Liver (tissue), 9 donors: ENCODE results near the gene COL4A1. TPM values are rescaled to one million over a fixed set of nuclear protein-coding genes. Genes with fewer than 3 reads are reported as not detected.
A peak's percentile ranks its signal among the peaks of the same experiment; 100 is the strongest.

Experiments used
- DNase-seq: peaks from one replicate; pipeline ENCODE4 v3.0.0-alpha.2; 2017; ENCODE audit warnings: low spot score
- H3K27ac ChIP-seq, 2 donors: one replicate each; pipeline ENCODE4 v1.7.0; 2013; ENCODE audit warnings: inconsistent platforms in 2 of 2, low read length in 2 of 2, control low read depth in 1 of 2, low read depth in 1 of 2, mild to moderate bottlenecking in 1 of 2
- H3K27me3 ChIP-seq, 4 donors: one replicate each; pipeline versions ENCODE4 v1.6.1 to v1.7.0; 2013; ENCODE audit warnings: low read length in 3 of 4, inconsistent platforms in 1 of 4, mild to moderate bottlenecking in 1 of 4, moderate library complexity in 1 of 4; ENCODE audit not compliant: control insufficient read depth in 4 of 4, insufficient read depth in 4 of 4
- H3K36me3 ChIP-seq, 4 donors: one replicate each; pipeline versions ENCODE4 v1.6.1 to v1.7.0; 2013; ENCODE audit warnings: low read length in 3 of 4, mild to moderate bottlenecking in 3 of 4, low read depth in 1 of 4, moderate library complexity in 1 of 4; ENCODE audit not compliant: control insufficient read depth in 4 of 4, insufficient read depth in 3 of 4
- H3K4me1 ChIP-seq, 4 donors: one replicate each; pipeline versions ENCODE4 v1.6.1 to v1.7.0; 2013; ENCODE audit warnings: low read length in 3 of 4, mild to moderate bottlenecking in 3 of 4, moderate library complexity in 1 of 4; ENCODE audit not compliant: control insufficient read depth in 4 of 4, insufficient read depth in 4 of 4
- H3K4me3 ChIP-seq, 3 donors: one replicate each; pipeline versions ENCODE4 v1.6.1 to v1.7.0; 2013; ENCODE audit warnings: low read length in 3 of 3, control low read depth in 1 of 3, low read depth in 1 of 3, mild to moderate bottlenecking in 1 of 3
- H3K9ac ChIP-seq, 2 donors: one replicate each; pipeline ENCODE4 v1.7.0; 2013; ENCODE audit warnings: low read length in 2 of 2, mild to moderate bottlenecking in 2 of 2, moderate library complexity in 2 of 2, control low read depth in 1 of 2, low read depth in 1 of 2
- H3K9me3 ChIP-seq, 4 donors: one replicate each; pipeline versions ENCODE4 v1.6.1 to v1.7.0; 2013; ENCODE audit warnings: low read length in 3 of 4; ENCODE audit not compliant: control insufficient read depth in 4 of 4
- EGR1 ChIP-seq, 2 donors: IDR thresholded peaks; 2 replicates each; pipeline ENCODE4 v1.6.1; 2016 to 2018; ENCODE audit warnings: antibody characterized with exemption in 2 of 2, low read depth in 2 of 2
- FOXA1 ChIP-seq: IDR thresholded peaks from 2 replicates; pipeline ENCODE4 v1.6.1; 2016; ENCODE audit warnings: antibody characterized with exemption
- FOXA2 ChIP-seq: IDR thresholded peaks from 2 replicates; pipeline ENCODE4 v1.6.1; 2016; ENCODE audit warnings: antibody characterized with exemption
- HNF4A ChIP-seq, 2 donors: conservative IDR thresholded peaks; 2 replicates each; pipeline ENCODE4 v1.6.1; 2016; ENCODE audit warnings: antibody characterized with exemption in 2 of 2, mild to moderate bottlenecking in 2 of 2
- HNF4G ChIP-seq: IDR thresholded peaks from 2 replicates; pipeline ENCODE4 v1.6.1; 2016; ENCODE audit warnings: antibody characterized with exemption
- JUND ChIP-seq, 2 donors: IDR thresholded peaks; 2 replicates each; pipeline ENCODE4 v1.6.1; 2016; ENCODE audit warnings: antibody characterized with exemption in 2 of 2
- NR2F2 ChIP-seq: IDR thresholded peaks from 2 replicates; pipeline ENCODE4 v1.6.1; 2016; ENCODE audit warnings: antibody characterized with exemption
- RAD21 ChIP-seq, 2 donors: IDR thresholded peaks; 2 replicates each; pipeline ENCODE4 v1.6.1; 2016; ENCODE audit warnings: antibody characterized with exemption in 2 of 2, mild to moderate bottlenecking in 2 of 2
- RXRA ChIP-seq, 2 donors: IDR thresholded peaks; 2 replicates each; pipeline ENCODE4 v1.6.1; 2017 to 2018; ENCODE audit warnings: antibody characterized with exemption in 2 of 2, mild to moderate bottlenecking in 1 of 2
- SP1 ChIP-seq: IDR thresholded peaks from 2 replicates; pipeline ENCODE4 v1.6.1; 2018; ENCODE audit warnings: antibody characterized with exemption, mild to moderate bottlenecking
- TAF1 ChIP-seq: conservative IDR thresholded peaks from 2 replicates; pipeline ENCODE4 v1.6.1; 2016; ENCODE audit warnings: antibody characterized with exemption, mild to moderate bottlenecking
- YY1 ChIP-seq: IDR thresholded peaks from 2 replicates; pipeline ENCODE4 v1.6.1; 2016; ENCODE audit warnings: antibody characterized with exemption, mild to moderate bottlenecking
- WGBS: extraction: QIAGEN DNeasy Blood & Tissue Kit; methylation state at CpG from one replicate; pipeline ENCODE4 v1.1.7; 2013; 5-methylcytosine and 5-hydroxymethylcytosine counted together
- polyA plus RNA-seq, 2 donors: library from polyadenylated mRNA; stranded (reverse) in 1 of 2; unstranded in 1 of 2; fragments of 200-250 nt in 1 of 2; fragments of >200 nt in 1 of 2; fragmentation: Nextera tagmentation in 1 of 2; extraction: Ambion mirVana in 1 of 2; gene quantifications; one replicate each; pipeline versions ENCODE4 v1.2.1 to v1.2.3, GENCODE V29; 2013 to 2015
- total RNA-seq, 2 donors: library from RNA; depleted of rRNA; stranded (reverse); fragments of >200 nt; gene quantifications; one replicate each; pipeline ENCODE4 v1.2.3, GENCODE V29; 2014
- TF ChIP-seq, protein P1 (sequence below): IDR thresholded peaks from 2 replicates; pipeline ENCODE4 v1.6.1; 2016; ENCODE audit warnings: antibody characterized with exemption, mild to moderate bottlenecking
- TF ChIP-seq, protein P2 (sequence below): IDR thresholded peaks from 2 replicates; pipeline ENCODE4 v1.6.1; 2016; ENCODE audit warnings: antibody characterized with exemption
- TF ChIP-seq, protein P3 (sequence below): IDR thresholded peaks from 2 replicates; pipeline ENCODE4 v1.6.1; 2016; ENCODE audit warnings: antibody characterized with exemption
- donor health status: healthy.
- donor health status: healthy.
- donor health status: healthy.
- donor health status: healthy.
- donor health status: healthy.

The COL4A1 gene
- total and polyA plus RNA-seq, 4 donors = 5.0 to 68.5 (median 37.9) TPM

DNA sequence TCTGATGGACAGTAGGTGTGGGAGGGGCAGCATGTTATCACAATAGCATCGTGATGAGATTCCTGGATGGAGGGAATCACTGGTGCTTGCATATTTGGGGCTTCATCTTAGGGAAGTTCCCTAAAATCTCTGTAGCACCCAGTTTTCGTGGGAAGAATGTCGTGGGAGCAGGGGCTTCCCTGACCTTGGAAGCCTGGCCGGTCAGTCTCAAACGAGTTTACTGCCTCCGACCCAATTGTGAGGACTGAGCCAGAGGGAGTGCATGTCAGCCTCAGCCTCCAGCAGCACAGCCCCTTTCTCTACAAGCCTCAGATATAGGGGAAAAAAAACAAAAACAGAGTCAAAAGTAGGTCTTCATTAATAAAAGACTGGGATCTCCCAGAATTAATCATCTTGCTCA, 32.3 kb upstream of the COL4A1 start:
- H3K9ac ChIP-seq = no peak overlapping the region
- TF ChIP-seq RXRA (IDR thresholded peaks at IDR 0.05) = no peak
- TF ChIP-seq, protein P1, sequence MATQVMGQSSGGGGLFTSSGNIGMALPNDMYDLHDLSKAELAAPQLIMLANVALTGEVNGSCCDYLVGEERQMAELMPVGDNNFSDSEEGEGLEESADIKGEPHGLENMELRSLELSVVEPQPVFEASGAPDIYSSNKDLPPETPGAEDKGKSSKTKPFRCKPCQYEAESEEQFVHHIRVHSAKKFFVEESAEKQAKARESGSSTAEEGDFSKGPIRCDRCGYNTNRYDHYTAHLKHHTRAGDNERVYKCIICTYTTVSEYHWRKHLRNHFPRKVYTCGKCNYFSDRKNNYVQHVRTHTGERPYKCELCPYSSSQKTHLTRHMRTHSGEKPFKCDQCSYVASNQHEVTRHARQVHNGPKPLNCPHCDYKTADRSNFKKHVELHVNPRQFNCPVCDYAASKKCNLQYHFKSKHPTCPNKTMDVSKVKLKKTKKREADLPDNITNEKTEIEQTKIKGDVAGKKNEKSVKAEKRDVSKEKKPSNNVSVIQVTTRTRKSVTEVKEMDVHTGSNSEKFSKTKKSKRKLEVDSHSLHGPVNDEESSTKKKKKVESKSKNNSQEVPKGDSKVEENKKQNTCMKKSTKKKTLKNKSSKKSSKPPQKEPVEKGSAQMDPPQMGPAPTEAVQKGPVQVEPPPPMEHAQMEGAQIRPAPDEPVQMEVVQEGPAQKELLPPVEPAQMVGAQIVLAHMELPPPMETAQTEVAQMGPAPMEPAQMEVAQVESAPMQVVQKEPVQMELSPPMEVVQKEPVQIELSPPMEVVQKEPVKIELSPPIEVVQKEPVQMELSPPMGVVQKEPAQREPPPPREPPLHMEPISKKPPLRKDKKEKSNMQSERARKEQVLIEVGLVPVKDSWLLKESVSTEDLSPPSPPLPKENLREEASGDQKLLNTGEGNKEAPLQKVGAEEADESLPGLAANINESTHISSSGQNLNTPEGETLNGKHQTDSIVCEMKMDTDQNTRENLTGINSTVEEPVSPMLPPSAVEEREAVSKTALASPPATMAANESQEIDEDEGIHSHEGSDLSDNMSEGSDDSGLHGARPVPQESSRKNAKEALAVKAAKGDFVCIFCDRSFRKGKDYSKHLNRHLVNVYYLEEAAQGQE = no peak
- TF ChIP-seq FOXA2 = no peak
- TF ChIP-seq, protein P2, sequence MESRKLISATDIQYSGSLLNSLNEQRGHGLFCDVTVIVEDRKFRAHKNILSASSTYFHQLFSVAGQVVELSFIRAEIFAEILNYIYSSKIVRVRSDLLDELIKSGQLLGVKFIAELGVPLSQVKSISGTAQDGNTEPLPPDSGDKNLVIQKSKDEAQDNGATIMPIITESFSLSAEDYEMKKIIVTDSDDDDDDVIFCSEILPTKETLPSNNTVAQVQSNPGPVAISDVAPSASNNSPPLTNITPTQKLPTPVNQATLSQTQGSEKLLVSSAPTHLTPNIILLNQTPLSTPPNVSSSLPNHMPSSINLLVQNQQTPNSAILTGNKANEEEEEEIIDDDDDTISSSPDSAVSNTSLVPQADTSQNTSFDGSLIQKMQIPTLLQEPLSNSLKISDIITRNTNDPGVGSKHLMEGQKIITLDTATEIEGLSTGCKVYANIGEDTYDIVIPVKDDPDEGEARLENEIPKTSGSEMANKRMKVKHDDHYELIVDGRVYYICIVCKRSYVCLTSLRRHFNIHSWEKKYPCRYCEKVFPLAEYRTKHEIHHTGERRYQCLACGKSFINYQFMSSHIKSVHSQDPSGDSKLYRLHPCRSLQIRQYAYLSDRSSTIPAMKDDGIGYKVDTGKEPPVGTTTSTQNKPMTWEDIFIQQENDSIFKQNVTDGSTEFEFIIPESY = no peak
- TF ChIP-seq JUND (IDR thresholded peaks at IDR 0.05) = no peak
- TF ChIP-seq RAD21 (IDR thresholded peaks at IDR 0.05) = no peak
- TF ChIP-seq TAF1 = no peak
- TF ChIP-seq HNF4A (conservative IDR thresholded peaks at IDR 0.05) = no peak
- TF ChIP-seq YY1 = no peak
- TF ChIP-seq NR2F2 = no peak
- no peak for TF ChIP-seq HNF4G
- TF ChIP-seq, protein P3, sequence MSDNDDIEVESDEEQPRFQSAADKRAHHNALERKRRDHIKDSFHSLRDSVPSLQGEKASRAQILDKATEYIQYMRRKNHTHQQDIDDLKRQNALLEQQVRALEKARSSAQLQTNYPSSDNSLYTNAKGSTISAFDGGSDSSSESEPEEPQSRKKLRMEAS = no peak
- TF ChIP-seq FOXA1 = no peak
- TF ChIP-seq EGR1 (IDR thresholded peaks at IDR 0.05; ENCODE audit: low read depth in 2 of 2) = no peak

DNA sequence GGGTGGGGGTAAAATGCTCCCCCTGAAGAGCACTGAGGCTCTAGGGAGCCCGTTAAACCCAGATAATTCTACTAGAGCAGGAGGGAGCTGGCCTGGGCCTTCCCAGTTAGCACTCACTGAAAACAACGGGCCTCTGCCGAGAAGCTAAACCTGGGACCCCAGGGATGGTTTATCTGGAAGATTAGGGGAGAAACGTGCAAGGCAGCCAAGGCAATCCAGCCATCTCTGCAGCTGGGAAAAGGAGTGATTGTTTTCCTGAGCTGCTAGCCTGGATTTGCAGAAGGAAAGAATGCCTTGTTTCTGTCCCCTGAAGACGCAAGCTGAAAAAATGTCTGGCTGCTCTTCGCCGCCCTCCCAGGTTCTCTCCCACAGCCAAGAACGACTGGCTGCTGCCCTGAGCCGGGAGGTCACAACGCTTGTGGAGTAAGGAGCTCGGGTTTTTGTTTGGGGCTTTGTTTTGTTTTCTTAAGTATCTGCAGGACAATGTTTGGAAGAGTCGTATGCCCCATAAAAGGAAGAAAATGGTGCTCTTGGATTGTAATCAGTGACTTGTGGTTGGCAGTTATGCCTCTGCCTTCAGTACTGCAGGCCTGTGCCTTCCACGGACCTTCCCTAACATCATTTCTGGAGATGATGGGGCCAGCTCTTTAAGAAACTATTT, 31.6 kb upstream of the COL4A1 start:
- WGBS = 49% methylated on average over 13 of the region's 13 CpGs
- DNase-seq = no peak
- peak; percentile 31 for TF ChIP-seq NR2F2
- no peak for TF ChIP-seq SP1
- peak in 1 of 2 donors; percentile 5 for TF ChIP-seq RXRA (IDR thresholded peaks at IDR 0.05)

More for the DNA sequence above, 32.3 kb upstream of the COL4A1 start:
- H3K27me3 ChIP-seq = no peaks in the 10 kb centered on the region
- H3K4me3 ChIP-seq = no peak overlapping the region
- no peaks in the 10 kb centered on the region for H3K9me3 ChIP-seq
- peaks cover 0 to 2% (median 0%) of the 10 kb centered on the region in 4 donors for H3K36me3 ChIP-seq
- H3K4me1 ChIP-seq = peaks cover 0 to 3% (median 0%) of the 10 kb centered on the region in 4 donors
- DNase-seq = no peak
- 68% methylated on average over 6 of the region's 6 CpGs for WGBS
- peak overlapping the region in 1 of 2 donors; percentile 30 for H3K27ac ChIP-seq

More for the DNA sequence above, 31.6 kb upstream of the COL4A1 start:
- Histone ChIP-seq H3K9me3 (no peaks in the 10 kb centered on the region), H3K9ac (no peak overlapping the region), H3K27ac (peak overlapping the region; percentile 13 to 30), H3K36me3 (peaks cover 0 to 2% (median 0%) of the 10 kb centered on the region in 4 donors), H3K4me1 (peaks cover 0 to 3% (median 0%) of the 10 kb centered on the region in 4 donors), H3K4me3 (no peak overlapping the region), H3K27me3 (no peaks in the 10 kb centered on the region)
